H1 (cell line): Measurements from ENCODE around the gene CD247. TPM values are rescaled to one million over a fixed set of nuclear protein-coding genes. Genes with fewer than 3 reads are reported as not detected.
A peak's percentile ranks its signal among the peaks of the same experiment; 100 is the strongest.

Source experiments
- CTCF ChIA-PET: fragments of 300-600 bp; sonication (Branson Sonifier 250); formaldehyde crosslinking; loops from one replicate; lab custom pipeline; 2021; ENCODE audit not compliant: partially characterized antibody; lab: Charles Lee
- POLR2A ChIA-PET: fragments of 300-600 bp; sonication (Branson Sonifier 250); formaldehyde crosslinking; loops from one replicate; lab custom pipeline; 2021; ENCODE audit warnings: inconsistent platforms; ENCODE audit not compliant: partially characterized antibody; lab: Charles Lee
- DNase-seq, 2 experiments: peaks; one replicate each; pipeline versions ENCODE4 v3.0.0 to v3.0.0-alpha.2; 2010 to 2022; ENCODE audit warnings: low spot score in 2 of 2, low read depth in 1 of 2, mixed read lengths in 1 of 2
- FAIRE-seq: peaks from 2 replicates; lab custom pipeline; 2011; peaks lifted over from hg19 to GRCh38; lab: Jason Lieb, UNC
- H2AFZ ChIP-seq: 2 replicates; pipeline ENCODE4 v1.8.1; 2012; ENCODE audit warnings: low read length, inconsistent platforms
- H2AK5ac ChIP-seq: 2 replicates; pipeline ENCODE4 v1.6.1; 2013; ENCODE audit warnings: low read depth, low read length
- H2BK120ac ChIP-seq: replicated peaks from 2 replicates; pipeline ENCODE3; 2013; ENCODE audit warnings: low read depth, low read length, inconsistent platforms
- H2BK12ac ChIP-seq: 2 replicates; pipeline ENCODE4 v1.6.1; 2013; ENCODE audit warnings: low read depth, low read length
- H2BK15ac ChIP-seq: 2 replicates; pipeline ENCODE4 v1.6.1; 2013; ENCODE audit warnings: low read length
- H2BK20ac ChIP-seq: 2 replicates; pipeline ENCODE4 v1.6.1; 2013; ENCODE audit warnings: low read length
- H2BK5ac ChIP-seq: 2 replicates; pipeline ENCODE4 v1.6.1; 2013; ENCODE audit warnings: low read depth, low read length
- H3K14ac ChIP-seq: 2 replicates; pipeline ENCODE4 v1.6.1; 2013; ENCODE audit warnings: inconsistent platforms; ENCODE audit not compliant: insufficient read length
- H3K18ac ChIP-seq: 2 replicates; pipeline ENCODE4 v1.6.1; 2013; ENCODE audit warnings: low read length; ENCODE audit errors: extremely low read depth
- H3K23ac ChIP-seq: 2 replicates; pipeline ENCODE4 v1.6.1; 2013; ENCODE audit warnings: inconsistent platforms; ENCODE audit not compliant: insufficient read length
- H3K23me2 ChIP-seq: 2 replicates; pipeline ENCODE4 v1.6.1; 2013; ENCODE audit warnings: low read depth, low read length
- H3K27ac ChIP-seq: 2 replicates; pipeline ENCODE4 v1.6.1; 2011; ENCODE audit warnings: low read depth, low read length, inconsistent platforms
- H3K27me3 ChIP-seq, 4 experiments: replicated peaks in 1 of 4; 1 replicate in 1 of 4; 2 replicates in 3 of 4; pipeline versions ENCODE4 v1.6.1 to v1.8.1; 2011 to 2013; ENCODE audit warnings: low read length in 3 of 4, mild to moderate bottlenecking in 3 of 4, inconsistent platforms in 2 of 4, mixed read lengths in 2 of 4, moderate library complexity in 1 of 4; ENCODE audit not compliant: control insufficient read depth in 3 of 4, insufficient read depth in 3 of 4; ENCODE audit errors: extremely low read depth in 1 of 4
- H3K36me3 ChIP-seq, 4 experiments: 2 replicates each; pipeline versions ENCODE4 v1.6.1 to v1.8.1; 2011 to 2013; ENCODE audit warnings: mild to moderate bottlenecking in 4 of 4, low read length in 3 of 4, moderate library complexity in 2 of 4, control low read depth in 1 of 4, inconsistent platforms in 1 of 4; ENCODE audit not compliant: insufficient read depth in 4 of 4, control insufficient read depth in 2 of 4
- H3K4ac ChIP-seq: replicated peaks from 2 replicates; pipeline ENCODE3; 2013; ENCODE audit warnings: low read length, low read depth, mixed read lengths, inconsistent platforms; ENCODE audit not compliant: insufficient read length
- H3K4me1 ChIP-seq, 4 experiments: replicated peaks in 1 of 4; 1 replicate in 1 of 4; 2 replicates in 3 of 4; pipeline versions ENCODE4 v1.6.1 to v1.8.1; 2011 to 2013; ENCODE audit warnings: low read length in 3 of 4, inconsistent platforms in 2 of 4, mixed read lengths in 1 of 4; ENCODE audit not compliant: insufficient read depth in 4 of 4, control insufficient read depth in 3 of 4
- H3K4me2 ChIP-seq, 2 experiments: 2 replicates each; pipeline versions ENCODE4 v1.6.1 to v1.8.1; 2011 to 2013; ENCODE audit warnings: low read depth in 2 of 2, low read length in 2 of 2, control low read depth in 1 of 2, inconsistent platforms in 1 of 2, mild to moderate bottlenecking in 1 of 2; ENCODE audit not compliant: insufficient read depth in 1 of 2
- H3K4me3 ChIP-seq, 4 experiments: fragments of 200-600, 300-600 bp in 1 of 4; sonication (generic), shearing (Covaris generic), sonication (Bioruptor Twin) in 1 of 4; 2 replicates each; pipeline versions ENCODE4 v1.5.1 to v1.8.1; 2011 to 2016; ENCODE audit warnings: low read length in 4 of 4, low read depth in 3 of 4, control low read depth in 2 of 4, inconsistent platforms in 2 of 4, mild to moderate bottlenecking in 2 of 4, mixed read lengths in 1 of 4, moderate library complexity in 1 of 4; ENCODE audit not compliant: insufficient read depth in 2 of 4; ENCODE audit errors: extremely low read depth in 1 of 4
- H3K56ac ChIP-seq: replicated peaks from 2 replicates; pipeline ENCODE3; 2013; ENCODE audit warnings: low read depth, mild to moderate bottlenecking, mixed read lengths, low read length, inconsistent platforms; ENCODE audit not compliant: insufficient read length
- H3K79me1 ChIP-seq: 2 replicates; pipeline ENCODE4 v1.6.1; 2013; ENCODE audit warnings: low read depth, low read length, control low read depth
- H3K79me2 ChIP-seq, 2 experiments: 2 replicates each; pipeline versions ENCODE4 v1.6.1 to v1.8.1; 2012 to 2013; ENCODE audit warnings: low read length in 2 of 2, mild to moderate bottlenecking in 2 of 2, inconsistent platforms in 1 of 2; ENCODE audit not compliant: insufficient read depth in 2 of 2, control insufficient read depth in 1 of 2
- H3K9ac ChIP-seq, 4 experiments: replicated peaks in 1 of 4; 1 replicate in 1 of 4; 2 replicates in 3 of 4; pipeline versions ENCODE4 v1.6.1 to v1.8.1; 2011 to 2013; ENCODE audit warnings: low read depth in 3 of 4, low read length in 3 of 4, control low read depth in 2 of 4, mild to moderate bottlenecking in 2 of 4, moderate library complexity in 2 of 4, inconsistent platforms in 1 of 4; ENCODE audit errors: extremely low read depth in 1 of 4
- H3K9me3 ChIP-seq, 2 experiments: 2 replicates each; pipeline versions ENCODE4 v1.6.1 to v1.8.1; 2012 to 2013; ENCODE audit warnings: mild to moderate bottlenecking in 2 of 2, moderate library complexity in 2 of 2, control low read depth in 1 of 2, inconsistent platforms in 1 of 2, low read depth in 1 of 2, low read length in 1 of 2, mixed read lengths in 1 of 2; ENCODE audit not compliant: insufficient read depth in 2 of 2
- H4K20me1 ChIP-seq, 2 experiments: replicated peaks in 1 of 2; 2 replicates each; pipeline versions ENCODE3 to v1.8.1; 2011 to 2013; ENCODE audit warnings: inconsistent platforms in 2 of 2, low read length in 2 of 2, mild to moderate bottlenecking in 1 of 2; ENCODE audit not compliant: insufficient read depth in 2 of 2, control insufficient read depth in 1 of 2
- H4K5ac ChIP-seq: 2 replicates; pipeline ENCODE4 v1.6.1; 2013; ENCODE audit warnings: low read length, low read depth, mixed read lengths, inconsistent platforms; ENCODE audit not compliant: insufficient read length
- H4K8ac ChIP-seq: 2 replicates; pipeline ENCODE4 v1.8.0; 2013; ENCODE audit warnings: mild to moderate bottlenecking, moderate library complexity, low read length, inconsistent platforms; ENCODE audit not compliant: insufficient read depth; ENCODE audit errors: extremely low read depth
- H4K91ac ChIP-seq: replicated peaks from 2 replicates; pipeline ENCODE3; 2013; ENCODE audit warnings: low read length, mixed read lengths, inconsistent platforms; ENCODE audit not compliant: insufficient read length
- MAX ChIP-seq: IDR thresholded peaks from 2 replicates; pipeline ENCODE4 v1.6.1; 2012; ENCODE audit warnings: inconsistent platforms
- WGBS, 2 experiments: shearing (Covaris generic) in 1 of 2; methylation state at CpG; one replicate each; pipeline versions ENCODE4 v1.1.6 to v1.1.7; 2013 to 2015; ENCODE audit warnings: low lambda C conversion rate in 2 of 2, mixed read lengths in 2 of 2, inconsistent platforms in 1 of 2, low coverage in 1 of 2, missing lambda C conversion rate in 1 of 2; ENCODE audit not compliant: insufficient replicate concordance in 2 of 2, insufficient coverage in 1 of 2, insufficient read length in 1 of 2; ENCODE audit errors: extremely low coverage in 1 of 2, missing lambda C conversion rate in 1 of 2; 5-methylcytosine and 5-hydroxymethylcytosine counted together
- polyA plus RNA-seq, 7 experiments: library from polyadenylated mRNA; depleted of rRNA in 3 of 7; stranded (reverse) in 5 of 7; unstranded in 2 of 7; fragments of >200 nt in 5 of 7; fragments of 200-250 nt in 2 of 7; gene quantifications; 1 replicate in 5 of 7; 2 replicates in 1 of 7; 4 replicates in 1 of 7; pipeline versions ENCODE4 v1.2.1 to v1.2.3, GENCODE V29; 2011 to 2013; ENCODE audit warnings: missing spikeins in 2 of 7, mixed read lengths in 2 of 7
- total RNA-seq: library from RNA; stranded (reverse); fragmentation: NEBNext Ultra II Directional; extraction: Animal tissue kit (Norgen Biotek cat#: 25700); gene quantifications from 2 replicates; pipeline ENCODE4 v1.2.1, GENCODE V29; 2021

Gene CD247
- total and polyA plus RNA-seq, 2 of the 8 experiments (the other 6 are each of a cell fraction or from before 2014, with no cell fraction given), result 2.0 to 2.2 TPM

DNA sequence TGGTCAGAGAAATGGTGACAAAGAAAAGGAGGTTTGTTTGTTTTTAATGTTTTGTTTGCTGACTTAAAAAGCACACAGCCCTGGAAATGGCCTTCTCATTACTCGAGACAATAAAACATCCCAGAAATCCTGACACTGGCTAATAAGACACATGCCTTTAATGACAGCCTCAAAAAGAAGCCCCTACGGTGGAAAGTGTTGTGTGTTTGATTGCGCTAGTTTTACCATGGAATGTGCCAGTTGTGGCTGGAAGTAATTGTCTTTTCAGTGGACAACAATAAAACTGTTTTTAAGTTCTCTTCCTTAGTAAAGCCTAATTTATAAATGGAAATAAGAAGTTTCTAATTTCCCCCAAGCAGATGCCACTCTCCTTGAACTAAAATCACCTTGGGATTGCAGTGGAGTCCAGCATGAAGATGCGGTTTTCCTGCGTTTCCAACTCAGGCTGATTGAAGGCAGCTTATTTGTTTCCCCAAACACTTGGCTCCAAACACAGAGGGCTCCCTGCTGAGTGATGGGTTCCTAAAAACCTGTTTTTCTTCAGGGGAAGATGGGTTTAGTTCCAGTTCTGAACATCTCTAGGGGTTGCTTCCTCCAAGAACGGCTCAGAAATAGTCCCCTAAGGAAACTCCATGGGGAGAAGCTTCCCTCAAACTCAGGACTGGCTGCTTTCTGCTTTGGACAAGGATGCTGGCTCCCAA, 54.3 kb downstream of the CD247 start:
- no peaks in the 10 kb centered on the region for H3K27me3 ChIP-seq
- H3K9ac ChIP-seq, result no peak overlapping the region
- CTCF ChIA-PET, result interaction anchor here (0.8 to 7.9 kb wide), 7 partner anchors 9 to 287 kb away, joined by 3 to 54 read pairs (median 4); no protein-coding TSS in a partner anchor
- H3K14ac ChIP-seq, result no peak overlapping the region
- H3K18ac ChIP-seq, result no peak overlapping the region
- H2BK20ac ChIP-seq, result no peak overlapping the region
- TF ChIP-seq MAX, result no peak
- no peaks in the 10 kb centered on the region for H3K9me3 ChIP-seq
- DNase-seq (no peak), FAIRE-seq (no peak)
- peak overlapping the region; percentile 42; the same call in 1 of the 2 replicates for H2AFZ ChIP-seq
- H3K36me3 ChIP-seq, result no peaks in the 10 kb centered on the region
- no peak overlapping the region for H2AK5ac ChIP-seq
- H3K27ac ChIP-seq, result no peak overlapping the region
- H3K79me1 ChIP-seq, result no peaks in the 10 kb centered on the region
- POLR2A ChIA-PET, result interaction anchor here (1.4 to 2.4 kb wide), 2 partner anchors 9 to 25 kb away, joined by 4 to 8 read pairs; no protein-coding TSS in a partner anchor
- no peak overlapping the region for H2BK5ac ChIP-seq
- H2BK15ac ChIP-seq, result no peak overlapping the region
- H3K23ac ChIP-seq, result no peak overlapping the region
- H3K23me2 ChIP-seq, result no peaks in the 10 kb centered on the region
- H3K56ac ChIP-seq, result no peak overlapping the region
- no peak overlapping the region for H4K8ac ChIP-seq
- H3K4me1 ChIP-seq, result peaks cover 1 to 11% (median 6%) of the 10 kb centered on the region in 4 experiments; a peak in 5 of 7 replicates
- no peaks in the 10 kb centered on the region for H3K79me2 ChIP-seq
- 80% methylated on average over 6 of the region's 6 CpGs; no CpG with 5 or more reads in 1 of the 2 experiments for WGBS, 2 experiments
- no peak overlapping the region for H3K4me3 ChIP-seq
- H3K4ac ChIP-seq, result no peak overlapping the region
- H4K20me1 ChIP-seq, result no peaks in the 10 kb centered on the region
- no peak overlapping the region for H3K4me2 ChIP-seq
- no peak overlapping the region for H4K5ac ChIP-seq
- H4K91ac ChIP-seq, result no peak overlapping the region
- no peak overlapping the region for H2BK120ac ChIP-seq
- H2BK12ac ChIP-seq, result no peak overlapping the region
